ENCODE data around the gene IFT81. TPM values are rescaled to one million over a fixed set of nuclear protein-coding genes. Genes with fewer than 3 reads are reported as not detected.

Gene IFT81
- total and polyA plus RNA-seq, 2 experiments from 2014 or later, result 17.5 to 22.3 TPM

GRCh38 chr12:110217996-110218674 lies 94.0 kb downstream of the IFT81 start (continued):
- TF ChIP-seq REST (IDR thresholded peaks at IDR 0.05; ENCODE audit: unreplicated experiment), result no peak

GRCh38 chr12:110222027-110222426 lies 97.9 kb downstream of the IFT81 start:
- H3K4me2 ChIP-seq, result no peak overlapping the region
- no peak overlapping the region for H3K4me3 ChIP-seq
- Mint-ChIP-seq H3K27ac (no peak overlapping the region), H3K36me3 (ENCODE audit: low read depth) (no peaks in the 10 kb centered on the region), H3K4me3 (no peak overlapping the region), H3K27me3 (ENCODE audit: insufficient read depth, low read depth, poor library complexity) (no peaks in the 10 kb centered on the region), H3K9me3 (no peaks in the 10 kb centered on the region), H3K4me1 (peaks cover 5% of the 10 kb centered on the region; the same call in 2 of the 3 replicates)
- H3K9me2 ChIP-seq (ENCODE audit: insufficient read depth), result no peaks in the 10 kb centered on the region
- no peak overlapping the region for H2AFZ ChIP-seq
- H3K79me2 ChIP-seq (replicated peaks; ENCODE audit: insufficient read depth), result no peaks in the 10 kb centered on the region
- H3K4me1 ChIP-seq (ENCODE audit: insufficient read depth), result no peaks in the 10 kb centered on the region
- H3K27me3 ChIP-seq (ENCODE audit: insufficient read depth), result no peaks in the 10 kb centered on the region
- H3F3A ChIP-seq (replicated peaks; ENCODE audit: low read depth), result no peaks in the 10 kb centered on the region
- H4K20me1 ChIP-seq (replicated peaks; ENCODE audit: insufficient read depth), result no peaks in the 10 kb centered on the region
- no peaks in the 10 kb centered on the region for H3K36me3 ChIP-seq (ENCODE audit: insufficient read depth)
- no peak for DNase-seq (ENCODE audit: low spot score)
- ATAC-seq, result no peak
- H3K27ac ChIP-seq (ENCODE audit: low read depth), result no peak overlapping the region
- TF ChIP-seq REST (IDR thresholded peaks at IDR 0.05; ENCODE audit: unreplicated experiment), result no peak
- no peak for TF ChIP-seq JUNB (IDR thresholded peaks at IDR 0.05; ENCODE audit: unreplicated experiment)
- no peak for TF ChIP-seq ZNF462 (CRISPR knock-in tag; IDR thresholded peaks at IDR 0.05)
- TF ChIP-seq ZNF114 (CRISPR knock-in tag; IDR thresholded peaks at IDR 0.05), result no peak
- no peak for TF ChIP-seq STAT1 (IDR thresholded peaks at IDR 0.05; ENCODE audit: unreplicated experiment)
- TF ChIP-seq ETS1 (IDR thresholded peaks at IDR 0.05), result no peak
- TF ChIP-seq CTCF (conservative IDR thresholded peaks at IDR 0.05; ENCODE audit: low read depth in 2 of 2), result no peak

Data from GM23338 (cell line).